HS-5 (cell line): ENCODE measurements around the gene FMNL2.
"Not testable (repeated sequence)": the region's sequence is repeated elsewhere in the genome, so short reads cannot be mapped to it uniquely, and the experiment has no call there.

ENCODE experiments used
- DNase-seq: peaks from one replicate; pipeline ENCODE4 v3.0.0-alpha.2; 2012; ENCODE audit warnings: low read depth

FMNL2 gene

DNA sequence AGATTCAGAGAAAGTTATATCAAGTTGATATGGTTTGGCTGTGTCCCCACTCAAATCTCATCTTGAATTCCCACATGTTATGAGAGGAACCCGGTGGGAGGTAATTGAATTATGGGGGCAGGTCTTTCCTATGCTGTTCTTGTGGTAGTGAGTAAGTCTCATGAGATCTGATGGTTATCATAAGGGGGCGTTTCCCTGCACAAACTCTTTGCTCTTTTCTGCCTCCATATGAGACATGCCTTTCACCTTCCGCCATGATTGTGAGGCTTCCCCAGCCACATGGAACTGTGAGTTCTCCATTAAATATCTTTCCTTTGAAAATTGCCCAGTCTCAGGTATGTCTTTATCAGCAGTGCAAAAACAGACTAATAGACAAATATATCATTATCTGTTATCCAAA lies 187.5 kb downstream of the FMNL2 start:
- DNase-seq, result not testable (repeated sequence)

DNA sequence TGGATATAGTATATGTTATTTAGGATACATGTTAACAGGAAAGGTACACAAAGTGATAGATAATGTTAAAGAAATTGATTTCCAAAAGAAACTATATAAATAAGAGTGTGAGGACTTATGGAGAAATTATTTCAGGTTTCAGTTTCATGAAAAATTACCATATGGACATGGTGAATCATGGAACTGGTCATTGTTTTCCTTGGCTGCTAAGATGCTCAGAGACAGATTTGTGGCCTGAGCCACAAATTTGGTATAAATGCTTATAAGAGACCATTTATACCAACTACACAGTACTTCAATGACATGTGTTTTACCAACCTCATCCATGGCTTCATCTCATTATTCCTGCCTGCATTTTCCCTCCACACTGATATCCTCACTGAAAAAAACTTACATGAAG lies 188.1 kb downstream of the FMNL2 start:
- DNase-seq, result peak; percentile 65

DNA sequence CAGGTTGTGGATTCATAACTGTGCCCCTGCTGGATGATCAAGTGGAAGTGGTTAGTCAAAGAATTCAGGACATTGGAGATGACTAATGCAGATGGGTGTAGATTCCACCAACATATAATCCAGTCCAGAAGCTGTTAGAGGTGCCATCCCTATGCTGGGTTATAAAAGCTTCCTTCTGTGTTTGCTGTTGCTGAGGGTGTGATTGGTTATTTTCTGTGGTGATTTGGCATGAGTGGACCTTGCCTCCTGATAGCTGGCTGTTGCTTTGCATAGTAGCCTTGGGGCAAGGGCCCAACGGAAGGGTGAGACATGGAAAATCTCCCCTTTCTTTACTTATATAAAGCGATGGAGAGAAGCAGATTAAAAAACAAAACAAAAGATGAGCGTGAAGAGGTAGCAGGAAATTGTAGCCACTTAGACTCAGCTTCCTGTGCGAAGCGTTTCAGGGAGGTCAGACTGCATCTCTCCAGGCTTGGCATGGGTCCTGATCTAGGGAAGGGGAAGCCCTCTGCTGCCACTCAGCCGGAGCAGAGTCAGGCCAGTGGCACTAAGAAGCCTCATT lies 190.4 kb downstream of the FMNL2 start:
- peak; percentile 91 for DNase-seq

- DNase-seq, result no peak
These were observed 194.6 kb downstream of the FMNL2 start for GRCh38 chr2:152529420-152530115.

GRCh38 chr2:152532241-152532640 lies 197.3 kb downstream of the FMNL2 start:
- no peak for DNase-seq

GRCh38 chr2:152534460-152535135 lies 199.6 kb downstream of the FMNL2 start:
- DNase-seq, result no peak

GRCh38 chr2:152537081-152537651 lies 202.2 kb downstream of the FMNL2 start:
- DNase-seq, result no peak

- no peak for DNase-seq
These were observed 204.4 kb downstream of the FMNL2 start for GRCh38 chr2:152539424-152539823.

GRCh38 chr2:152541712-152542111 lies 206.7 kb downstream of the FMNL2 start:
- DNase-seq, result no peak

DNA sequence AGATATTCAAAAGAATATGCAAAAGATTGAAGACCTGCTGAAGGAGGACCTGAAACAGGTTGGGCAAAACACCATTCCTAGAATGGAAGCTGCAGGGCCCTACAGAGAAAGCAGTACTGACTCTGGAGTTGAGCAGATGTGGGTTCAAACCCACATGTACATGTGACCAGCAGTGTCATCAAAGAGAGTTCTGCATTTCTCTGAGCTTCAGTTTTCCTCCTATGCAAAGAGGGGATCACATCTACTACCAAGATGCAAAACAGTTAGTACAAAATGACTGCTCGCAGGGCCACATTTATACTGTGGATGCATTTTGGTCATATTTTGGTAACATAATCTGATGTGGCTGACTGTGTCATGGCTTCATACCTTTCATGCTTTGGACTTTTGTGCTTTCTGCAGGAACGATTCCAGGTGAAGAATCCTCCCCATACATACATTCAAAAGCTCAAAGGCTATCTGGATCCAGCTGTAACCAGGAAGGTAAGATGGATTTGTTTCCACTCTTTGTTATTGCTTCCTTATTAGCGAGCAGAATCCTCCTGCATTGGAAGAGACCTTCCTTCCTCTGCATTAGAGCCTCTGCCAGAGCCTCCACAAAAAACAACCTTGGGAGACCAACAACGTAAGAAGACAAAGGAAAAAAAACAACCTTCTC lies 207.5 kb downstream of the FMNL2 start:
- no peak for DNase-seq

DNA sequence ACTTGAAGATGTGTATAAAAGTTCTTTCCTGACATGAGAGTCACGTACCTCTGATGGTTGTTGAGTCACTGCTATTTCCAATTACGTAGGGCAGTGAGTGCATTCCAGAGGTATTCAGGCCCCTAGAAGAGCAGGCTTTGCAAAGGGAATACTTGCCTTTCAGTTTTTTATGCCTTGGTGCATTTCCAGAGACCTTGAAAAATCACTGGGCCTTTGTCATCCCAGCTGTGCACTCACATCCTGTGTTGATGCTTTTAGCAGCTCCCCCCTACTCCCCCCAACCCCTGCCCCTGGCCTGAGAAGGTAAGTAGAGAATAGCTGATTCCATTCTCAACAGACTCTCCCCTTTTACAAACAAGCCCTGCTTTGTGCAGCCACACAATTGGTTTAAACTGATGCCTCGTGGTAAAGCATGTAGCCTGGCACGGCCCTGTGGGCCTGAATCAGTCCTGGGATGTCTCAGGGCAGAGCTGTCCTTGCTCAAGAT lies 208.1 kb downstream of the FMNL2 start:
- peak; percentile 94 for DNase-seq

DNA sequence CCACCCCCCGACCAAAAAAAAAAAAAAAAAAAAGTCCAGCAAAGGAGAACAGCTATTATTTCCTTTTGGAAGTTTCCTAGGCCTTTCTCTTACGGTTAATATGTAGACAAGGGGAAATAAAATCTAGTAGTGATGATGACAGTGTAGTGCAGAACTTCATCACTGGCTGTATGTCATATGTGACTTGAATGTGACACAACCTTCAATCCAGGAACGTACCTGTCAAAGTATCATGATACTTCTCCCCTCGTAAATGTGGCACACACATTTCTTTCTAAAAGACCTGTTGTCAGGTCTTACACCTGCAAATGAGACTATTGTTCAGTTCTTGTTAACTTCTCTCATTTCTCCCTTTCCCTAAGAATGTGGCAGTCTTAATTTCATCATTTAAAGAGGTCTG lies 208.7 kb downstream of the FMNL2 start:
- no peak for DNase-seq

GRCh38 chr2:152544638-152545037 lies 209.7 kb downstream of the FMNL2 start:
- DNase-seq, result no peak

DNA sequence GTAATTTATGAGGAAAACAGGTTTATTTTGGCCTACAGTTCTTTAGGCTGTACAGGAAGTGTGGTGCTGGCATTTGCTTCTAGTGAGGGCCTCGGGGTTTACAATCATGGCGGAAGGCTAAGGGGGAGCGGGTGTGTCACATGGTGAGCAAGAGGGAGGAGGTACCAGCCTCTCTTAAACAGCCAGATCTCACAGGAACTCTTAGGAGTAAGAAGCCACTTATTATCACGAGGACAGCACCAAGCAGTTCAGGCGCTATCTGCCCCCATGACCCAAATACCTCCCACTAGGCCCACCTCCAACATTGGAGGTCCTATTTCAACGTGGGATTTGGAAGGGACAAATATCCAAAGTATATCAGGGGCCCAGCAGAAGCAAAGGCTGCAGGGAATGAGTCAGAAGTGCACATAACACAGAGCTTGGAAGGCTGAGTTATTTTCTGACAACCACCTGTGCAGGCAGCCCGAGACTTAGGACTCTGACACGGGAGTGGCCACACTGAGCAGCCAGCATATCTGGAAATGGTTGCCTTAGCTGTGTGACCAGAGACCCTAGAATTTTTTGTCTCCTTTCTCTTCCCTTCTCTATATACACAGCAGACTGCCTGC lies 211.4 kb downstream of the FMNL2 start:
- no peak for DNase-seq

DNA sequence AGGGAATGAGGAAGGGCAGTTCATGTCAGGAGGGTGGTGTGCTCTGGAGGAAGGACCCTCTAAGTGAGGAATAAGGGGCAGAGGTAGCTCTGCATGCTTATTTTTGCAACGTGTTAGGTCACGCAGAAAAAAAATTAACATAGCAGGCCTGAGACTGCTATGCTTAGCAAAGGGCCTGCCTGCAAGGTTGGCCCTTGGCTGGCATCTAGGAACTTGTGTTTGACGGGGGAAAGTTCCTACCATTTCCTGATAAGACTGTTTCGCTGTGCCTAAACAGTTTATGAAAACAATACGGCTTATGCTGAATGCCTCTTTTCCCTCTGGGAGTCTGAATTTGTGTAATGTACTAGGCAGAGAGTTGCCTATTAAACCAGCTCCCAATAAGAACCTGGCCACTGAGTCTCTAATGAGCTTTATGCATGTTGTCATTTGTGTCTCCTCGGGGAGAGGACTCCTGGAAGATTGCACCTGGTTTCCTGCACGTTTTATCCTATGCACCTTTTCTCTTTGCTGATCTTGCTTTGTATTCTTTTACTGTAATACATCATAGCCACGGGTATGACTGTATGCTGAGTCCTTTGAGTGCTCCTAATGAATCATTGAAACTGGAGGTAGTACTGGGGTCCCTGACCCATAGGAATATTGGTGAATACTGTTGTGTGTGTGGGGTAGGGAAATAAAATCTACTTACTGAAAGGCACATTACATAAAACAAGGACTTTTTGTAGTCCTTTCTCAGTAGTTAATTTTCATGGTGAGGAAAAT lies 213.3 kb downstream of the FMNL2 start:
- no peak for DNase-seq

GRCh38 chr2:152548996-152549395 lies 214.0 kb downstream of the FMNL2 start:
- DNase-seq, result no peak

DNA sequence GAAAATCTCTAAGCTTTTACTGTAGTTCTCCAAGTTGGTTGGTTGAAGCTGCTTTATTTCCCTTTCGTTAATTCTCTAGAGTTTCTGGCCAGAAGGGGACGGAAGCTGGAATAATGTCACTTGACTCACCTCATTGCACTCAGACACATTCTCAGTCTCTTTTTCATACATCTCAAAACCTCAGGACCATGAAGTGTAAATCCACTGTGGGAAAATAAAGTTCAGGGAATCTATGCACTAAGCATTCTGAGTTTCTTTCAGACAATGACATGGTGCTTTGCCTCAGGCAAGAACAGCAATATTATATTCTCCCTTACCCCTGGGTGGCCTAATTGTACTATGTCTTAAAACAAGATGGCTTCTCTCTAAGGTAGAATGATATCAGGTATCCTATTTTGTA lies 214.4 kb downstream of the FMNL2 start:
- no peak for DNase-seq

DNA sequence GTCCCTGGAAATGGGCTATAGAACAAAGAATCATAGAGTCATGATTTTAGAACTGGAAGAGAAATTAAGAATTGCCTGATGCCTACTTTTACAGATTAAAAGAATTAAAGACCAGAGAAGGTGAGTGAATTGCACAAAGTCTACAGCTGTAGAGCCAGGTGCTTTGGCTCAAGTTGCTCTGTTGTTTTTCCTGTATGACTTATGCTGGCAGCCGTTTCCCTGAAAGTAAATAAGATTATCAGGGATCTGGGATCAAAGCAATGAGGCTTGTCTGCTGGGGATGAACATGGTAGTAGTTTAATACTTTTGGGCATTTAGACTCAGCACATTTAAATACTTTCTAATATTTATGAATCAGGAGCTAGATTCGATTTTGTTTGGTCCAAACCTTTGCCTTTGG lies 215.4 kb downstream of the FMNL2 start:
- no peak for DNase-seq

DNA sequence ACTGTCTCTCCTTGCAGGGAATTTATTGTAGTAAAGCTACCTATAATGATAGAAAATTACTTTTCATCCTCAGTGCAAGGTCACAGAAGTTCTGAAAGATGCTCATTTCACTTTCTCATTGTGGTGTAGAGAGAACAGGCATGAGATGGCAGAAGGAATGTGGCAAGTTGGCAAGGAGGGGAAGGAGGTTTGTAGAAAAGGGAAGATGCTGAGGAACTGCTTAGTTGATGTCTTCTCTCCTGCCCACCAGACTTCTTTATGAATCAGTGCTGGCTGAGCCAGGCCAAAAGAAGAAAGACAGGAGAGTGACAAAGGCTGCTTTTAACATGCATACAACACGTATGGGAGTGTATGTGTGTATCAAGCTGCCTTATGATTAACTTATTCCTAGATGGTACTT lies 217.9 kb downstream of the FMNL2 start:
- no peak for DNase-seq

GRCh38 chr2:152553518-152553917 lies 218.5 kb downstream of the FMNL2 start:
- no peak for DNase-seq

- DNase-seq, result no peak
These were observed 220.1 kb downstream of the FMNL2 start for GRCh38 chr2:152555048-152555447.
